Prostate gland (tissue), 2 donors: ENCODE results near the gene EEFSEC. TPM values are rescaled to one million over a fixed set of nuclear protein-coding genes. Genes with fewer than 3 reads are reported as not detected.

Experiments used
- DNase-seq: peaks from one replicate; pipeline ENCODE4 v3.0.0-alpha.2; 2019; ENCODE audit warnings: low spot score
- H3K27ac ChIP-seq, 2 donors: fragments of 200-600 bp; sonication (generic); 2 replicates each; pipeline ENCODE4 v1.5.1; 2017 to 2019
- H3K27me3 ChIP-seq: fragments of 200-600 bp; sonication (generic); replicated peaks from 2 replicates; pipeline ENCODE4 v1.5.1; 2019; ENCODE audit not compliant: insufficient read depth
- H3K36me3 ChIP-seq, 2 donors: fragments of 200-600 bp; sonication (generic); 1 replicate in 1 of 2; 2 replicates in 1 of 2; pipeline versions ENCODE4 v1.5.1 to v1.8.1; 2017 to 2019
- H3K4me1 ChIP-seq: fragments of 200-600 bp; sonication (generic); replicated peaks from 2 replicates; pipeline ENCODE4 v1.5.1; 2019
- H3K4me3 ChIP-seq, 2 donors: fragments of 200-600 bp; sonication (generic); 2 replicates each; pipeline ENCODE4 v1.5.1; 2017 to 2019
- H3K9me3 ChIP-seq: fragments of 200-600 bp; sonication (generic); 2 replicates; pipeline ENCODE4 v1.5.1; 2017
- CTCF ChIP-seq, 4 experiments: fragments of 200-600 bp in 2 of 4; fragments of 450-650 bp in 2 of 4; sonication (generic) in 2 of 4; IDR thresholded peaks; 1 replicate in 3 of 4; 2 replicates in 1 of 4; pipeline ENCODE4 v1.5.1; 2016 to 2019; ENCODE audit warnings: antibody characterized with exemption in 4 of 4, mild to moderate bottlenecking in 2 of 4, moderate library complexity in 2 of 4
- POLR2A ChIP-seq: fragments of 450-650 bp; IDR thresholded peaks from one replicate; pipeline ENCODE4 v1.6.1; 2016; ENCODE audit warnings: antibody characterized with exemption, mild to moderate bottlenecking
- POLR2AphosphoS5 ChIP-seq: sonication (generic); formaldehyde crosslinking; IDR thresholded peaks from one replicate; pipeline ENCODE4 v1.6.1; 2017; ENCODE audit warnings: antibody characterized with exemption
- WGBS: methylation state at CpG from one replicate; pipeline ENCODE4 v1.1.5; 2018; 5-methylcytosine and 5-hydroxymethylcytosine counted together
- intact Hi-C: fragments of 100-400 bp; cut with DNase I; formaldehyde crosslinking; loops from one replicate; pipeline ENCODE4 v1.14.2; 2022
- total RNA-seq, 2 donors: library from RNA; depleted of rRNA; stranded (reverse); fragments of >200 nt; gene quantifications; one replicate each; pipeline ENCODE4 v1.1.0, GENCODE V29; 2016

The EEFSEC gene
- total RNA-seq, 2 donors from 2014 or later, result 24.7 to 26.1 TPM

GRCh38 chr3:128355543-128355919 lies 202.2 kb downstream of the EEFSEC start:
- intact Hi-C loops, result no loop called here
- H3K36me3 ChIP-seq, result no peaks in the 10 kb centered on the region
- 84% methylated on average over 2 of the region's 2 CpGs for WGBS
- H3K4me3 ChIP-seq, result no peak overlapping the region
- no peaks in the 10 kb centered on the region for H3K27me3 ChIP-seq
- TF ChIP-seq POLR2AphosphoS5 (no peak), CTCF (IDR thresholded peaks at IDR 0.05) (no peak), POLR2A (no peak)
- H3K9me3 ChIP-seq, result no peaks in the 10 kb centered on the region
- no peak overlapping the region for H3K27ac ChIP-seq
- peaks cover 20% of the 10 kb centered on the region for H3K4me1 ChIP-seq
- no peak for DNase-seq

GRCh38 chr3:128356822-128357221 lies 203.5 kb downstream of the EEFSEC start:
- 88% methylated on average over 1 of the region's 1 CpG for WGBS
- DNase-seq, result no peak
- no peak overlapping the region for H3K4me3 ChIP-seq
- H3K27me3 ChIP-seq, result no peaks in the 10 kb centered on the region
- no peak overlapping the region for H3K27ac ChIP-seq
- no peaks in the 10 kb centered on the region for H3K36me3 ChIP-seq
- intact Hi-C loops, result no loop called here
- H3K9me3 ChIP-seq, result no peaks in the 10 kb centered on the region
- H3K4me1 ChIP-seq, result peaks cover 23% of the 10 kb centered on the region
- TF ChIP-seq POLR2A (no peak), POLR2AphosphoS5 (no peak), CTCF (IDR thresholded peaks at IDR 0.05) (no peak)

GRCh38 chr3:128357538-128357937 lies 204.3 kb downstream of the EEFSEC start:
- TF ChIP-seq POLR2A (no peak), CTCF (IDR thresholded peaks at IDR 0.05) (no peak), POLR2AphosphoS5 (no peak)
- Histone ChIP-seq H3K9me3 (no peaks in the 10 kb centered on the region), H3K27me3 (no peaks in the 10 kb centered on the region), H3K27ac (no peak overlapping the region), H3K36me3 (no peaks in the 10 kb centered on the region), H3K4me1 (peaks cover 28% of the 10 kb centered on the region), H3K4me3 (no peak overlapping the region)
- WGBS, result 95% methylated on average over 6 of the region's 6 CpGs
- intact Hi-C loops, result no loop called here
- no peak for DNase-seq

GRCh38 chr3:128358156-128358895 lies 205.0 kb downstream of the EEFSEC start:
- WGBS, result 98% methylated on average over 17 of the region's 17 CpGs
- intact Hi-C loops, result no loop called here
- TF ChIP-seq POLR2AphosphoS5 (no peak), POLR2A (no peak), CTCF (IDR thresholded peaks at IDR 0.05) (no peak)

GRCh38 chr3:128359060-128359664 lies 205.9 kb downstream of the EEFSEC start:
- Histone ChIP-seq H3K4me3 (no peak overlapping the region), H3K27me3 (no peaks in the 10 kb centered on the region), H3K27ac (no peak overlapping the region), H3K36me3 (no peaks in the 10 kb centered on the region), H3K4me1 (peaks cover 26% of the 10 kb centered on the region), H3K9me3 (no peaks in the 10 kb centered on the region)
- intact Hi-C loops, result no loop called here
- TF ChIP-seq CTCF (IDR thresholded peaks at IDR 0.05), result no peak
- TF ChIP-seq POLR2A, result no peak
- TF ChIP-seq POLR2AphosphoS5, result no peak
- no peak for DNase-seq
- 89% methylated on average over 6 of the region's 6 CpGs for WGBS

More at GRCh38 chr3:128358156-128358895, 205.0 kb downstream of the EEFSEC start:
- H3K27me3 ChIP-seq, result no peaks in the 10 kb centered on the region
- no peak overlapping the region for H3K27ac ChIP-seq
- no peak overlapping the region for H3K4me3 ChIP-seq
- H3K9me3 ChIP-seq, result no peaks in the 10 kb centered on the region
- no peaks in the 10 kb centered on the region for H3K36me3 ChIP-seq
- DNase-seq, result no peak
- peaks cover 30% of the 10 kb centered on the region for H3K4me1 ChIP-seq
